8988T (cell line): Measurements from ENCODE around the gene RAPGEF5.

Source experiments
- DNase-seq: peaks from one replicate; pipeline ENCODE4 v3.0.0; 2011

Gene RAPGEF5

DNA sequence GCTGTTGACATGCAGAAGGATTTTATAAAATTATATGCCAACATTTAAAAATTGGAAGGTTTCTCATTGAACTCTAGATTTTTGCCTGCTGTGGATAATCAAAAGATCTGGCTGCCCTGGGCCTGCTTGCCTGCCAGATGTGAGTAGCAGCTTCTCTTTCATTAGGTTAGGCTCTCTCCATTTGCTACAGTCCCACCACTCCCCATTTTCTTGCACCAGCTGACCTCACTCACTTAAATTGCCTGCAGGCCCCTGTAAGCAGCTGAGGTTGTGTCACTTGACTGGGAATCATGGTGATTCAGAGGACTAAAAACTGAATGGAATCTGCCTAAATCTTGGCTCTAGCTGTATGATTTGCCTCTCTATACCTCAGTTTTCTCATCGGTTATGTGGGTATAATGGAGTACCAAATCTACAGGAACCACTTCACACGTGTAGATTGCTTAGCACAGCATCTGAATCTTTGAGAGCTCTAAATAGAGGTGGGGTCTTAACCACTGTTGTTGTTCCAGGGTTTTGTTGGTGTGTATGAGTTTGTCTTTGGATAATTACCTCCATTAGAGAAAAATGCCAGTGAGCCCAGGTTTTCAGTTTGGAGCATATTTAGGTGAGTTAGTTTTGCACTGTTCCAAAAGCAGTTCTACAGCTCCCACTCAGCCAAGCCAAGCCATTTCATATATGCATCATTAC, 18.6 kb upstream of the RAPGEF5 start:
- DNase-seq = no peak

DNA sequence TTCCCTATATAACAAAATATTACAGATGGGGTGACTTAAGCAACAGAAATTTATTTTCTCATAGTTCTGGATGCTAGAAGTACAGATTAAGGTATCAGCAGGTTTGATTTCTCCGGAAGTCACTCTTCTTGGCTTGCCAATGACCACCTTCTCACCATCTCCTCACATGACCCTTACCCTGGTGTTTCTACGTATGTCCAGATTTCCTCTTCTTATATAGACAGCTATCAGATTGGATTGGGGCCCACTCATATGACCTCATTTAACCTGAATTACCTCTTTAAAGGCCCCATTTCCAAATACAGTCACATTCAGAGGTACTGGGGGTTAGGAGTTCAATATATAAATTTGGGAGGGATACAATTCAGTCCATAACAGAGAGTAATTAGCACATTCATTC, 17.0 kb upstream of the RAPGEF5 start:
- DNase-seq = no peak

GRCh38 chr7:22373388-22373787, 16.4 kb upstream of the RAPGEF5 start:
- no peak for DNase-seq

- DNase-seq = no peak
These were observed 15.9 kb upstream of the RAPGEF5 start for GRCh38 chr7:22372863-22373262.

GRCh38 chr7:22371878-22372277, 14.9 kb upstream of the RAPGEF5 start:
- DNase-seq = no peak

- no peak for DNase-seq
These were observed 7.9 kb upstream of the RAPGEF5 start for GRCh38 chr7:22364900-22365299.

DNA sequence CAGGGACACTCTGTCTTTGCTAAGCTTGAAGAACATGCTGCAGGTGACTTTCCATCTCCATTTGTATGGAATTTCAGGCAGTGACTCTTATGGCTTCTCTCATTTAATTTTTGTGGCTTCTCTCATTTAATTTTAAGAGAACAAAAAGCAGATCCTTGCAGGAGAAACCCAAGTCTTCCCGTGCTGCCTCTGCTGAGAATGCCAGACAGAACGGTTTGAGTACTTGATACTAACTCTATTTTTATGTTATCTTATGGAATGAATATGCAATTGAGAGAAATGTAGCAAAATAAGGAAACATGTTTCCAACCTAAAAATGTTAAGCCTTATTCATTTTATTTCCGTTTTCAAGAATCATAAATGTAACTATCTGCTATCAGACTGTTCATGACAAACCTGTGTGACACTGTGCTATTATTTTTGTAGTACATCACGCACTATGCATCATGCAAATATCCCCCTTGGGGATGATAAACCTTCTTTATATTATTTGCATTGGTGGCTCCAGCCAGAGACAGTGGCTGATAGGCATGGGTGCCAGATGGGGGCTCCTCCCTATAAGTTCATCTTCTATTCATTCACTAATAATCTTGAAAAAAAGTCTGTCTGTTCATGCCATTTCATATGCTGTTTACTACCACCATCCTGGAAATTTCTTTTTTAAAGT, 6.9 kb upstream of the RAPGEF5 start:
- DNase-seq = no peak

DNA sequence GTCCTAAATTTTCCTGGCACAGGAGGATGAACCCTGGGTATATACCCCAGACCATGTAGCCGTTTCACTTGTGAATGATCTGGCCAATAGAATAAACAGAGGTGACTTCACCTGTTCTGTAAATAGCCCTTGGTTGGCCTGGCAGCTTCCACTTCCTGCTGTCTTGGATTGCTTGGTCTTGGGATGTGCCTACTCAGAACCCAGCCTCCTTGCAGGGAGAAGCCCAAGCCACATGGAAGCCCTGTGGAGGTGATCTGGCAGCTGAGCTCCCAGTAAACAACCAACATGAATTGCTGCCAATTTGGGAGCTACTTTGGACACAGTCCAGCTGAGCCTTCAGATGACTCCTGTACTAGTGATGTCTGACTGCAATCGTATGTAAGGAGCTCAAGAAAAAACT, 4.8 kb upstream of the RAPGEF5 start:
- DNase-seq = no peak

DNA sequence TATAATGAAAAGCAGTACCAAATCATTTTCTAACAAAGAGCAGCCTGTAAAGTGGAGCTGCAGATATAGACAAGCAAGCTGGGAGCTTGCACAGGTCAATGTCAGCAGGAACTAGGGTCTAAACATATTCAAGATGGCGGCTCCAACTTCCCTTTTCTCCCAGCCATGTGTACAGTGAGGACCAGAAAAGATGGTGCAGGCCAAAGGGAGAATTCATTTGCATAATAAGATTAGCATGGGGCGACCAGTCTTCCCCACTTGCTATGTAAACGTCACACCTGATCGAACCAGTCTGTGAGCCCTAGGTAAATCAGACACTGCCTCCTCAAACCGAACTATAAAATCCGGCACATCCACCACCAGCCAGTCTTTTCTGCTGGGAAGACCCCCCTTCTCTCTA, 4.4 kb upstream of the RAPGEF5 start:
- DNase-seq = no peak

GRCh38 chr7:22358820-22359697, 2.1 kb upstream of the RAPGEF5 start:
- no peak for DNase-seq

DNA sequence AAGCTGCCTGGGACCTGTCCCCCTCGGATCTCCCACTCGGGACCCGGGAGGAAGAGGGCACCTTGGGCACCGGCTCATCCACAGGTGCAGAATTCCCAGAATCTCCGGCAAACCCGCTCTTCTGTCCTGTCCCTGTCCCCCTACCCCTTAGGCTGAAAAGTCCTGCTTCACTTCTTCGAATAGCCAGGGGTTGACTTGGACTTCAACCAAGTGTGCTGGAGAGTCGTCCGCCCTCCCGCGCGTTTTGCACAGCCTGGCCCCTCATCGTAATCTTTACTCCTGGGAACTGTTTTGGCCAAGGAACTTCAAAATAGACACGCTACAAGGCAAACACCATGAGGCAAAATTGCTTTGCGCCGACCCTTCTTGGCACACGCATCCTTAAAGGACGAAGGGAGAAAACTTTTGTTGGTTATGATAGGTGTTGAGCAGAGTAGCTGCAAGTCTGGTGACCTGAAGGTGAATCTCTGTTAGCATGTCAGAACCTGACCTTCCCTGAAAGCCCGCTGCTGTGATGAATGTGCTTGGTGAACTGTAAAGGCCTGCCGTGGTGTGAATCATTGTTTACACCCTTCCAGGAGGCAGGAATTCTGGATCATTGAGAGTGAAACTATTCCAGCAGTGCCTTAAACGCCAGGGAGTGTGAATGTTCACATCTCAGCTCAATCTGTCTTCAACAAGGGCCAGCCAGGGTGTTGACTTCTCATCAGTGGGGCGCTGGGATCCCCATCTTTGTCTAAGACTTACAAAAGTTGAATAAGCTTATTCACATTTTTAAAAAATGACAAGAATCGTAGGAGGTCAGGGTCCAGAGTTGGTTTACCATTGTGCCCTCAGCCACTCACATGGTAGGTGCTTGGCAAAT, 589 bp upstream of the RAPGEF5 start:
- peak; percentile 46 for DNase-seq

GRCh38 chr7:22356010-22356691, 803 bp downstream of the RAPGEF5 start:
- peak; percentile 19 for DNase-seq

DNA sequence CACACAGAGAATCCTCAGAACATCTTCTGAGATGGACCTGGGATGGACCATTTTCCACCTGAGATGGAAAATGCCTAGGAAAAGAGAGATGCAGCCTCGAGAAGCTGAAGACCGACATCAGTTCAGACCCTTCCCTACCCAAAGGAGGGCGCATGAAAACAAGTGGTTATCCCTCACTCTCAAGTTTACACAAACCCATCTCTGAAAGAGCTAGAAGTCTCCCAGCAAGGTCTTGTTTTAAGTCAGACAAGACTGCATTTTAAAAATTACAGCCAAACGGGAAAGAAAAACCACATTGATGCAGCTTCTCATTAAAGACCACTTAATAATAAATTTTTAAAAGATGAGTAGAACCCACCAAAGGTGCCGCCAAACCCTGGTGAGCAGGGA, 1.3 kb downstream of the RAPGEF5 start:
- no peak for DNase-seq

DNA sequence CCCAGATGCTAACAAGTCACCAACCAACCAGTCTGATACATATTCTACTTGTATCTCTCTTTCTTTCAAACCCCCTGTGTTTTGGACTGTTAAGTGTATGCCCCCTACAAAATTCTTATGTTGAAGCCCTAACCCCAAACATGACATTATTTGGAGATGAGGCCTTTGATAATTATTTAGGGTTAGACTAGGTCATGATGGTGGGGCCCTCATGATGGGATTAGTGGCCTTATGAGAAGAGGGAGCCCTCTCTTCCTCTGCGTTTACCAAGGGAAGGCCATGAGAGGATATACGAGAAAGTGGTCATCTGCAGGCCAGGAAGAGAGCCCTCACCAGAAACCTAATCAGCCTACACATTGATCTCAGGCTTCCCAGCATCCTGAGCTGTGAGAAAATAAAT, 2.5 kb downstream of the RAPGEF5 start:
- DNase-seq = no peak

- no peak for DNase-seq
These were observed 4.1 kb downstream of the RAPGEF5 start for GRCh38 chr7:22352887-22353286.

DNA sequence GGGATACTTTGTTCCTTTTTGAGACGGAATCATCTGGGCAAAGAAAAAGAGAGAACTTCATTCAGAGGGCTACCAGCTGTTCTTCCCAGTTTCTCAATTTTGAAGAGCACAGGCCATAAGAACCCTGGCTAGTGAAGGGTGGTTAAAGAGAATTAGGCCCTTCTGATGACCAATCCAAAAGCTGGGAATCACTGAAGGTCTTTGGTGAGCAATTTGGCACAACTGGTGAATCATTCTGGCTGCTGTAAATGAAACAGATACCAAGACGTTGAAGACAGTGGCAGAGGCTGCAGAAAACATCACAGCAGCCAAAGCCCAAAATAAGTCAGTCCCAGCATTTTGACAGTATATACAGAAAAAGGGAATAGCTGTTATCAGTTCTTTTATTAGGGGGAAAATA, 5.1 kb downstream of the RAPGEF5 start:
- DNase-seq = no peak

DNA sequence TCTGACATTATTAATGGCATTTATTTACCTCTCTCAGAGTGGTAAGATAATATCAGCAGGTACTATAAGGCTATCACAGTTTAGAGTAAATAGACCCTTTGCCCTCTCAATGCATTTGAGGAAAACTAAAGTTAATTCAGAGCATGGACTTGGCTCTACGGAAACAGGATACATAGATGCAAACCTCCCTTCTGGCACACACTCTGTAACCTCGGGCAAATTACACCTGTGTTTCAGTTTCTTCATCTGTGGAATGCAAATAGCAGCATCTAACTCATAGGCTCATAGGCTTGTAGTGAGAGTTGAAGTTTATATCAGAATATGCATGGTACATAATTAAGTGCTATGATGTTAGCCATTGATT, 5.6 kb downstream of the RAPGEF5 start:
- DNase-seq = no peak

DNA sequence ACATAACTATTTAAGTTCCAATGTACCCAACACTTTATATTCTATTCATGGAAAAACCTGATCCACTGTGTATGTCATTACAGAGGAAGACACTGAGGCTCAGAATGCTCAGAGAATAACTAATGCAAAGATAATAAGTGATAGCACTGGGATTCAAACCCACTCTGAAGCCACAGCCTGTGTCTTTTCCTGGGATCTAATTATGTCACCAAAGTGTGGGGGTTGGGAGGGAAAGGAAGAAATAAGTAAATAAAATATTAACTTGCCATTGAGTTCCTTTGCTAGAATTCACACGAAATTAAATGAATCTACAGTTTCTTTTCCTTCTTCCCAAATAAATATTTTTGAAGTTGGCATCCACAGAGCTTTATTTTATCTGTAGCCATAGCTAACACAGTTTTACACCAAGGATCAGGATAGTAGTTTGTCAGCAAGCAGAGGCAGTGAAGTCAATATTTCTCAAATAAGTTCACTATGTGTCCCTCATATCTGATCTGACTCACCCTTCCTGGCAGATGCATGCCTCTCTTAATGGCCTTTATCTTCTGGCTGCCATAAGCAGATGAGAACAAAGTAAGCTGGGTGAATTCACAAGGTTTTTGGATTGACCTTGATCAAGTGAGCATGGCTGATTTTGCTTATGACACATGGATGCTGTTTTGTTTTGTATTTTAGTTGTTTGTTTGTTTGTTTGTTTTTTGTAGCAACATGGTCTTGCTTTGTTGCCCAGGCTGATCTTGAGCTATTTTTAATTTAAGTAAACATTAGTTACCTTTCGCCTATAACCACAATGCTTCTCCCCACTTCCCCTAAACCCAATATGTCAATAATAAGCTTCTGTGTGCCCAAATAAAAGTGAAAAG, 6.3 kb downstream of the RAPGEF5 start:
- DNase-seq = no peak

- no peak for DNase-seq
These were observed 8.6 kb downstream of the RAPGEF5 start for GRCh38 chr7:22348379-22348778.

GRCh38 chr7:22346383-22347107, 10.4 kb downstream of the RAPGEF5 start:
- no peak for DNase-seq

DNA sequence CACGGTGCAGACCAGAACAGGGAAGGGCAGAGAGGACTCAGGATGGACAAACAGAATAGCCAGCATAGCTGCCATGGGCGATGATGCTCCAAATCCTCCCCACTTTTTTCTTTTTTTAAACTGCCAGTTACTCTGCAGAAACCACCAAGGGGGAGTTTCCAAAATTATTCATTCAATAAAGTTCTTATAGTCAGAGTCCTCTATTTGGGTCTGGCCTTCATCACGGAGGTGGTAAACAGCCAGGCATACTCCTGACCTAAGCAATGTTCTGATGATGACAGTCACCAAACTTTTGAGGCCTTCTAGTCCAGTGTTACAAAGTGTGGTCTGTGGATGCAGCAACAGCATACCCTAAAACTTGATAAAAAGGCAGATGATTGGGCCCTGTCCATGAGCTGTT, 12.3 kb downstream of the RAPGEF5 start:
- DNase-seq = no peak
